Activated T-cell treated with anti-CD3 and anti-CD28 coated beads for 1 hour (primary cell): ENCODE data around the gene WDSUB1.

Experiments used
- DNase-seq: peaks from one replicate; pipeline ENCODE4 v3.0.0-alpha.2; 2020; ENCODE audit warnings: low read depth

Gene WDSUB1

GRCh38 chr2:159224061-159224813 lies 62.3 kb downstream of the WDSUB1 start:
- DNase-seq = no peak

GRCh38 chr2:159219394-159219998 lies 67.0 kb downstream of the WDSUB1 start:
- DNase-seq = no peak

GRCh38 chr2:159218389-159218788 lies 68.1 kb downstream of the WDSUB1 start:
- no peak for DNase-seq

- DNase-seq = no peak
Measured at GRCh38 chr2:159217676-159218075, 68.8 kb downstream of the WDSUB1 start.

- no peak for DNase-seq
Measured at GRCh38 chr2:159215116-159215515, 71.4 kb downstream of the WDSUB1 start.

GRCh38 chr2:159214325-159214865 lies 72.1 kb downstream of the WDSUB1 start:
- no peak for DNase-seq

- DNase-seq = no peak
Measured at GRCh38 chr2:159213296-159213695, 73.2 kb downstream of the WDSUB1 start.

GRCh38 chr2:159211447-159212396 lies 74.8 kb downstream of the WDSUB1 start:
- no peak for DNase-seq

- DNase-seq = peak; percentile 18
Measured at GRCh38 chr2:159209341-159210306, 76.9 kb downstream of the WDSUB1 start.

GRCh38 chr2:159208438-159208837 lies 78.1 kb downstream of the WDSUB1 start:
- no peak for DNase-seq

GRCh38 chr2:159206736-159207380 lies 79.6 kb downstream of the WDSUB1 start:
- DNase-seq = no peak

GRCh38 chr2:159204381-159205144 lies 81.9 kb downstream of the WDSUB1 start:
- DNase-seq = no peak

- no peak for DNase-seq
Measured at GRCh38 chr2:159202568-159203071, 83.9 kb downstream of the WDSUB1 start.

GRCh38 chr2:159201360-159202063 lies 85.0 kb downstream of the WDSUB1 start:
- DNase-seq = no peak

- no peak for DNase-seq
Measured at GRCh38 chr2:159200498-159200897, 86.0 kb downstream of the WDSUB1 start.

GRCh38 chr2:159199761-159200465 lies 86.6 kb downstream of the WDSUB1 start:
- no peak for DNase-seq

- DNase-seq = no peak
Measured at GRCh38 chr2:159199236-159199635, 87.3 kb downstream of the WDSUB1 start.

- DNase-seq = no peak
Measured at GRCh38 chr2:159196393-159196925, 90.0 kb downstream of the WDSUB1 start.
